SKM-1 (cell line): ENCODE measurements around the gene TPP2.

ENCODE experiments used
- DNase-seq: peaks from one replicate; lab custom pipeline; 2025; ENCODE audit not compliant: unreplicated experiment; lab: John Stamatoyannopoulos, UW

The TPP2 gene

DNA sequence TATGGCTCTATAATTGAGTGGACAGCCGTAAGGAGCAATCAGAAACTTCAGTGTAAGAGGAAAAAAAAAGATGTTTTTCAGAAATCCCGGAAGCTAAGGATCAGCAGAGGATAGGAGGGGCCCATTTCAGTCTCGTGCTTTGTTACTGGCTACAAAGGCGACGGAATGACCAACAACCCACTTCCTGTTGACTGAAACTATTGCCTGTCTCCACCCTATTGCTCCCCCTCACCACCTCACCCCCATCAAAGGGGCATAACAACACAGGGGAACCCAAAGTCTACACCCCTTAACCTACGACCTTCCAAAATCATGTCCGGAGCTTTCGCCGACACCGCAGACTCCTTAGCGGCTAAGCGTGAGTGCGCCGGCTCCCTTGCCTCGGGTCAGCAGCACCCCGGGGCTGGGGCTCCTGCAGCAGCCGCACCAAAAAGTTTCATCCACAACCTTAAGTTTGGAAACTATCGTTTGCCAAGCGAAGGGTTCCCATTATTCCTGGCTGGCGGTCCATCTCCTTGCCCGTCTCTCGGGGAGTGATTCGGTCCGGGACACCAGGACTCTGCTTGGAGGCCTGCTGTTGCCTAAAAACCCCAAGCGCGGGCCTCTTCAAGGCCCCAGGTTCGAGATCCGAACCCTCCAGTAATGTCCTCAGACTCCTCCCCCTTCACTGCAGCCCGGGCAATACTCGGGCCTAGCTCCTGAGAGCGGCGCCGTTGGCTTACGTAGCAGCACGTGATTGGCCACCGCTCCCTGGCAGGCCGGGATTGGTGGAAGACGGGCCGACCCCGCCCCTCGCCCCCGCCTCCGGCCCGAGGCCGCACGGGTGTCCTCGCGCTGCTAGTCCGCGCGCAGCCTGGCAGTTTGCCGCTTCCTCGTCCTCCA, at the start of gene TPP2:
Gene TPP2, plus strand, starts transcription at position 840 of the 882 bp plus-strand sequence. CDS start 53 bp downstream, outside the sequence.
- peak; percentile 94 for DNase-seq

DNA sequence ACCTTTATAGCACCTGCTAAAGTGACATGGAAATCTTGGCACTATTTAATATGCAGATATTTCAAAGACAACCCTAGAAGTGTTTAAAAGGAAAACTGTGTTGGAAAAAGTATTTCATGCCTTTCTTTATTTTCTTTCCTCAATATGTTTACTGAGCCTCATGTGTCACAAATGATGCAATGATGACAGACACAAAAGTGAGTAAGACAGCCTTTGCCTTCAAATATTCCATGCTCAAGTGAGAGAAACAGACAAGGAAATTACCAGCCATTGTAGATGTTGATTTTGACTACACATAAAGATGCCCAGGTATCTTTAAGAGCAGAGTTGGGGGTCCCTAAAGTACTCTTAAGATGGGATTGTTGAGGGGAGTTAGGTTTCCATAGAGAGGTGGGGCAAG, 48.0 kb upstream of the TPP2 start:
- no peak for DNase-seq

DNA sequence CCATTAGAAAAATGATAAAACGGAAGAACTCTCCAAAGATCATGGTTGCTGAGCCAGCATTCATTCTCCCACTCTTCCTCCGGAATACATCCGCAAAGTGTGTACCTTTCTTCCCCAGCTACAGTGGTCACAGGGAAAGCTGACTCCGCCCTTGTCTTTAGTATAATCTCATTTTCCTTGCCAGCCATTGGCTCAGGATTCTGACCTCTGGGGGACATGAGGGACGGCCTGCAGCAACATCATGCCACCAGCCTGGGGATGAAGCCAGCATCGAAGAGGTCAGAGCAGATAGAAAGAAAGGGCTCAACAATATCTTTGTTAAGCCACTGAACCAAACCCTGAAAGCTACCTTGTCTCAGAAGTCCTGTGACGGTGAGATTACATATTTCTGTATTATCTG, 46.3 kb upstream of the TPP2 start:
- no peak for DNase-seq

DNA sequence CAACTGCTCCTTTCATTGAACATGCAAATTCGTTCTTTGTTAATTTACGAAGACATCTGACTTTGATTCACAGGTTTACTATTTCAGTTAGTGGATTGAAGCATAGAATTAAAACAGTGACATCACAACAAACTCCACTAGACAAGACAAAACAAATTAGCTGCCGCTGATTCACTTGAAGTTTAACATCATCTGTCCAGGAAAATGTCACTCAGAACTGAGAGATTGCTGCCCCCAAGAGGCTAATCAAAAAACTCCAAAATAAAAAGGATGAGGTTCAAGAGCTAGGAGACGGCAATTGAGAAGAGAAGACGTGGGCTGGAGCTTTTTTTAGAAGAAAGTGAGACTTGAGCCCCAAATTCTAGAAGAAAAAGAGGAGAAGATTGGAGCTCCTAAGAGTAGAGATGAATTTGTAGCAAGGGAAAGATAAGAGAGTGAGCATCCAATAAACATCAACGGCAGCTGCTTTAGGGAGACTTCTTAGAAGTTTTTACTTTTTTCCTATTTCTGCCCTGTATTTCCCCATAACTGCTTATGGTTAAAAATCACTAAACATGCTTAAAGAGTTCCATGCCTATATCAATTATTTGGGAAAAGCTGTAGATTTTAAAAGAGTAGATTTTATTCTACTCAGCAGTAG, 40.8 kb upstream of the TPP2 start:
- DNase-seq = peak; percentile 13

DNA sequence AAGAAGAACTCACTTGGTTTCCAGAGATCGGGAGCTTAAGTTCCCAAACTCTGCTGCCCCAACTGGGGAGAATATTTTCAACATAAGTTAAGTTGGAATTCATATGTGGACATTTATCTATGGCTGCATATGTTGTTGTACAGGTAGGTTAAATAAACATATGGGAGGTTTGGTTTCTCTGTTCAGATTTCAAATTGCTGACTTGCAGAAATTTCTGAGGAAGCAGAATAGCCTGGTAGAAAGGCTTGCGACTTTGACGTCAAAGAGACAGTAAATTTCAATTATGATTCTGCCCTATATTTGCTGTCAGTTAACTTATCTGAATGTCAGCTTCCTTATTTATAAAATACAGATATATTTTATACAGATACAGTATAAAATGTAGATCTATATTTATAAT, 40.0 kb upstream of the TPP2 start:
- no peak for DNase-seq

DNA sequence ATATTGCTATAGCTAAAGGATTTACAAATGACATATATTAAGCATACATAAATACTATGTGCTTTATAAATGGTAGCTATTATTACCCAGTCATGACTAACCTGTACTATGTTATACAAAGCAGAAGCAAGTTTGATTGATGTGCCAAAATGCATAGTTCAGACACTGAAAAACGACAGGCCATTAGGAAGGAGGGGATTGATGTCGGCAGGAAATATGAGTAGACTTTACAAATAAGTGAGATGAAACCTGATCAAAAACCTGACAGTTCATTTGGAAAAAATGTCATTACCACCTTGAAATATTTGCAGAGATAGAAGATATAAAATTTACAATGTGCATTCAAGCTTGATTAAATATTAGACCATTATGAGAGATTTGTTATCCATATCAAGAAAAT, 38.8 kb upstream of the TPP2 start:
- DNase-seq = no peak

DNA sequence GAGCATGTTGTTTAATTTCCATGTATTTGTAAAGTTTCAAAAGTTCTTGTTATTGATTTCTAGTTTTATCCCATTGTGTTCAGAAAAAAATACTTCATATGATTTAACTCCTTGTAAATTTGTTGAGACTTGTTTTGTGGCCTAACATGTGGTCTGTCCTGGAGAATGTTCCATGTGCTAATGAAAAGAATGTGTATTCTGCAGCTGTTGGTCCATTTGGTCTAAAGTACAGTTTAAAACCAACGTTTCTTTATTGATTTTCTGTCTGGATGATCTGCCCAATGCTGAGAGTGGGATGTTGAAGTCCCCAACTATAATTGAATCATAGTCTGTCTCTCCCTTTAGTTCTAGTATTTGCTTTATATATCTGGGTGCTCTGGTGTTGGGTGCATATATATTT, 34.9 kb upstream of the TPP2 start:
- DNase-seq = no peak

DNA sequence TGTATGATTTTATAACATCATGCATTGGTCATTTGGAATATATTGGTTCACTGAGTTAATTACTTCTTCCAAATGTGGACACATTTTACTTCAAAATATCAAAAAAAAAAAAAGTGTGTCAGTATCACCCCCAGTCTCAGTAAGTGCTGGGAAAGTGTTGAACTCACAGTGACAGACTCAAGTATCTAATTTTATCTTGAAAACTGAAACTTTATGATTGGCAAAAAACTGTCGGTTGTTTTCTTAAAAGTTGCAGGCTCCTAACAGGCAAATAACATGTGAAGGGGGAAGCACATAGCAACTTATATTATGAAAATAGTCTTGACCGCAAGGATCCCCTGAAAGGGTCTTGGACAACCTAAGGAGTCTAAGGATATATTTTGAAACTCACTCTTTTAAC, 33.5 kb upstream of the TPP2 start:
- no peak for DNase-seq

DNA sequence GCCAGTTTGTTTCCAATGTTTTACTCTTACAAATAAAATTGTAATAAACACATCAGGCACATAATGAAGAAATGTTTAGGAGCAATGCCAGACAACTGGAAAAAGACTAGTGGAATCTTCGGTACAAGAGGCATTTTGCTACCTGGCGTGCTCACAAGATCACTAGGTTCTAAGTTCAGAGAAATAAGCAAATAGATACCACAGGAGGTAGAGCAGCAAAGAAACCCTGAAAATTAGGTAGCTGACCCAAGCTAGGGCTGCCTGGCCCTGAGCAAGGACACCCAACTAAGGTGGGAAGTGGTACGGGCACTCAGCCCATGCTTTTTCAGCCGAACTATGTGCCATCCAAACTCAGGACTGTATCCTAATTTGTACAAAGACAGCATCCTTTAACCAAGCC, 32.2 kb upstream of the TPP2 start:
- DNase-seq = no peak

DNA sequence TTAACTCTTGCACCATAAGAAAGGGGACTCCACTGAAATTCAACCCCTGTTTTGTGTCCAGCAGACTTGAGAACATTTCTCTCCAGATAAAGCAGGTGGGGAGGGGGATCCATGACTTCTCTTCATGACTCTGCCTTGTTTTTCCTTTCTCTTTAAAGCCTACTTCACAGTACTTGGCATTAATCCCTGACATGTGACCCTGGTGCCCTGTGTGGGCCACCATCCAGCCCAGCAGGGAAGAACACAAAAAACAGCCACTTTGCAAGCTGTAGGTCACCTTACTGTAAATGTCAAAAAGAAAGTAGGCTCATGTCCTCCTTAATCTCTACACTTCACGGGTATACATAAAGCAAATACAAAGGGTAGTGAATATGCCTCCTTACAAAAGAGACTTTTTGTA, 30.3 kb upstream of the TPP2 start:
- DNase-seq = no peak

DNA sequence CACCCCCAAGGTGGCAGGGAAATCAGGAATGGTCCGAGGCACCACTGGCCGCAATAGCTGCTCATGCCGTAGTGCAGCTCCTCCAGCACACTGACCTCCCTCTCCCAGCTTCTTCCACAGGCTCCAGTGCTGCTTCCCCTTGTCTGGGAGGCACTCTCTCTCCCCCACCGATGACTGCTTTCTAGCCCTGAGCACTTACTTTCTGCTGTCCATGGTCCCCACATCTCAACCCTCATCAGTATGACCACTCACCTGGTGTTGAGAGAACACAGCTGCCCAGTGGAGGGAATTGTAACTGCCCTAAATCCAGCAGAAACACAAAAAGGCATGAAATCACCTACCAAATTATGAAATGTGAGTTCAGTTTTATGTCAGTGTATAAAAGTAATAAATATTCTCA, 28.9 kb upstream of the TPP2 start:
- no peak for DNase-seq

DNA sequence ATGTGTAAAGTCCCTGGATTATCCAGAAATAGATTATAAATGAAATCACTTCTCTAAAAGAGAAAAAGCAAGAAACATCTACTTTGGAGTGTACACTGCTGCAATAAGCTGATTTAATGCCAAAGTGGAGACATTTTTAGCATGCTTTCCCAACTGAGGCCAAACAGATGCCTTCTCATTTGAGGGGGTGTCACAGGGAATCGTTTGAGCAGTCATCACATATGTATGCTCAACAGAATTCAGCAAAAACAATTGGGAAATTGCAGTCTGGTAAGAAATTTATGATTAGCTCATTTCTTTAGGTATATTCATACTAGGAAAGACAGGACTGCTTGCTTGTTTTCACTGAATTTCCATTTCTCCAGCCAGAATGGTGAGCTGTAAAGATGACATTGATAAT, 27.3 kb upstream of the TPP2 start:
- DNase-seq = no peak

DNA sequence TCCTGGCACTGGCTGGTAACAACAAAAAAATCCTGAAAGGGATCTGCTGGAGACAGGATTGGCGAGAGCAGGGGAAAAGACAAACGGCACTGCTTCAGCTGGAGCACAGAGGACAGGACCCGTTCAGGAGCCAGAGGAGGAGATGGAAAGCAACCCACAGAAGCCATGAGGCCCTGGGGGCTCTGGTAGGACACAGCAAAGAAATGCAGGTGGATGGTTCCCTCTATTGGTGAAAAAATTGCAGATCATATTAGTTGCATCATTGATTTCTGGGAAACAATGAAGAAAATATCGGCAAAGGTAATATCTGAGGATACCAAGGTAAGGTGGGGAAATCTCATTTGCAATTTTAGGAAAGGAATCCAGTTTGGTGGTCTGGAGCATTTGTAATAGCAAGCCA, 25.7 kb upstream of the TPP2 start:
- DNase-seq = no peak

DNA sequence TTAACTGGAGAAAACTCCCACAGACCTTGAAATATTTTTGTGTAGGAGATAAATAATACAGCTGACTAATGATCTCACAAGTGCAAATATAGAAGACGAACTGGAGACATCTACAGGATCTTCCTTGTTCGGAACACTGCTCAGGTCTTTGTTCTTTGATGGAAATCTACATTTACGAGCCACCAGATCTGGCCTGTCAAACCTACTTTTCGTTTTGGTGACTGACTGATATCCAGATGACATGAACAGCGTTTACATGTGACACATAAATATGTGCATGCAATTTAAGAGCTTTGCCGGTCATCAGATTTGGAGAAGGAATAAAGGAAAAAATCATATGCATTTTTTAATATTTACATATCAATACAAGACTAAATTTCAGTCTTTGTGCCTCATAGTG, 24.5 kb upstream of the TPP2 start:
- no peak for DNase-seq

DNA sequence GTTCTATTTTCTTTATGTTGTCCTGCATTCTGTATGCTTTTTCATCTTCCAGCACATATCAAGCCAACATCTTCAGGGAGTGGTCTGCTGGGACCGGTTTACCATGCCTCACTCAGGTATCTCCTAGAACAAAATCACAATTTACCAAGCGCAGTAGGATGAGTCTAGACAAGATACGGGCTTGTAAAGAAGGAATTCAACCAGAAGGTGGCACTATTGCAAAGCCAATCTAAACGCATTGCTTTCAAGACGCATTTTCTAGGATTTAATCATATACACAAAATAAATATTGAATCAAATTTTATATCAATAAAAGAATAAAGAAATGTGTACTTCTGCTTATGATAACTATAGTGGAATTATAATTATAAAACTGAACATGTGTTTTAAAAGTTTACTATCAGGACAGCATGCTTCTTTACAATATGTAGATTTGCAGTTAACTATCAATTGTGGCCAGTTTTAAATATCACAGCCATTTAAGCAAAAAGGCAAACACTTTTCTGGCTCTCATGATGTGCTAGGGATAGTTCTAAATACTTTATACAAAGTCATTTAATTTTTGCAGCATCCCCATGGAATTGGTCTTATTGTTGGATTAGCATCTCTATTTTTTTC, 16.1 kb upstream of the TPP2 start:
- peak; percentile 45 for DNase-seq

DNA sequence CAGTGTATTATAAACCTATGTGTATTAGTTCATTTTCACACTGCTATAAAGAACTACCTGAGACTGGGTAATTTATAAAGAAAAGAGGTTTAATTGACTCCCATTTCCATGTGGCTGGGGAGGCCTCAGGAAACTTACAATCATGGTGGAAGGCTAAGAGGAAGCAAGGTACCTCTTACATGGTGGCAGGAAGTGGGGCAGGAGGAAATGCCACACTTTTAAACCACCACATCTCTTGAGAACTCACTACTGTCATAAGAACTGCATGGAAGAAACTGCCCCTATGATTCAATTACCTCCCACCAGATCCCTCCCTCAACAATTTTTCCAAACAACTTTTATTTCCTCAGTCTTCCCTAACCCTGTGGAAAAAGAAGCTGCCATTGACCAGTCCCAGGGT, 14.5 kb upstream of the TPP2 start:
- DNase-seq = no peak

DNA sequence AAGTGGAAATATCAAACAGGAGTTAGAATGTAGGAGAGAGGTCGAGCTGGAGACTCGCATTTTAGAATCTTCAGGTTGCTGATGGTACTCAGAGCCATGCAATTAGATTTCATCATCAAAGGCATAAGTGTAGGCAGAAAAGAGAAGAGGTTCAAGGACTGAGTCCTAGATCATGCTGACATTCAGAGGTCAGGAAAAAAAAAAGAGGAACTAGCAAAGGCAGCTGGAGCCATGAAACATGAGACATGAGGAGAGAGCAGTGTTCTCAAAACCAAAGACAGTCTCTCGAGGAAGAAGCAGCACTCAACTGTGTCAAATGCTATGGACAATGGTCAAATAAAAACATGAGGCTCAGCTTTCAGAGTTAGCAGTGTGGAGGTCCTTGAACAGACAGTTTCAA, 12.4 kb upstream of the TPP2 start:
- peak; percentile 95 for DNase-seq

DNA sequence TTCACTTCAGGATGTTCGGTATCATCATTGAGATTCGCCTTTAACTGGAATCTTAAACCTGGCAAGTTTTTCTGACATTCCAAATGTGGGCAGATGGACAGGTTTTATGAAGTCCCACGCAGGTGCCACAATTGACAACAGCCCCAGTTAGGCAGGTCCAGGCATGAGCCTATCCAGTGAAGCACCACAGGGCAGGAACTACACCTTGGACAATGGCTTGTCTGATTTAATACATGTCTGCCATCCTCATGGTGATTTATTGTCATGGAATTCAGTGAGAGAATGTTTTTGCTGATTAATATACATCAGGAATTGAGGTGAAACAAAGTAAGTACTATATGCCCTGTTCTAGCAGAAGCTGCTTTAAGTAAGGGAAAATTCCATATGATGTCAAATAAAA, 10.2 kb upstream of the TPP2 start:
- DNase-seq = no peak

DNA sequence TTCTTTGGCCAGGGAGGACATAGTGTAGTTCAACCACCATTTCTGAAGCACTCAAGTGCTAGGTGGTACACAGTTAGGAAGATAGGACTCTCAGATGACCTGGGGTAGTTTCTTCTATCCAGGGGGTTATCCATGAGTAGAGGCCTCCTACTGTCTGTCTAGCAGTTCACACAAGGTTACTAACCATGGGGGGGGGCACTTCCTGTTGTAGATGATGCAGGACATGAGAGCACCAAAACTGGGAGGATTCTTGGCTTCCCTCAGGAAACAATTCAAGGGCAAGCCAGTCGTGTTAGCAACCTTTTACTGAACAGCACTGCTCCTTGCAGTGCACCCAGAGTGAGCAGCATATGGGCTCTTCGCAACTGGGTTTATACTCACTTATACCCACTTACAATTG, 8.9 kb upstream of the TPP2 start:
- no peak for DNase-seq

DNA sequence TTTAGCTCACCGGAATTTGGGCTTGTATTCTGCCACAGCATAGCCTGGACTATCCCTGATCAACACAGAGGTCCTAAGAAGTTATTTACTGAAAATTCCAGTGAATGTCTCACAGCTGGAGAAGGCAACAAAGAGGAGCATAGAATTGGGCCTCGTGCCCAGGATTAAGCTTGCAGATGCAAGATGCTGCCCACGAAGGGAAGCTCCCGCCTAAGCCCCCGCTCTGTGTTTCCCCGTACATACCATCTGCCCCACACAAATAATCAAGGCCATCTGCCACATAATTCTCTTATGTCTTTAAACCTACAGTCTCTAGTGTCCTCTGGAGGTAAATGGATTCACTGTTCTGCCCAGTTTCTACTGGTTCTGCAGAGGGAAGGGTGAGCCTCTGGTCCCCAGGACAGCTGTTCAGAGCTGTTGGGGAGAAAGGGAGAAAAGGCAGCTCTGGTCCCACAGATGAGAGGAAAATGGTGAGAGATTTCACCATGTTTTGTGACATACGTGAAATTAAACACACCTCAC, 7.4 kb upstream of the TPP2 start:
- DNase-seq = no peak

DNA sequence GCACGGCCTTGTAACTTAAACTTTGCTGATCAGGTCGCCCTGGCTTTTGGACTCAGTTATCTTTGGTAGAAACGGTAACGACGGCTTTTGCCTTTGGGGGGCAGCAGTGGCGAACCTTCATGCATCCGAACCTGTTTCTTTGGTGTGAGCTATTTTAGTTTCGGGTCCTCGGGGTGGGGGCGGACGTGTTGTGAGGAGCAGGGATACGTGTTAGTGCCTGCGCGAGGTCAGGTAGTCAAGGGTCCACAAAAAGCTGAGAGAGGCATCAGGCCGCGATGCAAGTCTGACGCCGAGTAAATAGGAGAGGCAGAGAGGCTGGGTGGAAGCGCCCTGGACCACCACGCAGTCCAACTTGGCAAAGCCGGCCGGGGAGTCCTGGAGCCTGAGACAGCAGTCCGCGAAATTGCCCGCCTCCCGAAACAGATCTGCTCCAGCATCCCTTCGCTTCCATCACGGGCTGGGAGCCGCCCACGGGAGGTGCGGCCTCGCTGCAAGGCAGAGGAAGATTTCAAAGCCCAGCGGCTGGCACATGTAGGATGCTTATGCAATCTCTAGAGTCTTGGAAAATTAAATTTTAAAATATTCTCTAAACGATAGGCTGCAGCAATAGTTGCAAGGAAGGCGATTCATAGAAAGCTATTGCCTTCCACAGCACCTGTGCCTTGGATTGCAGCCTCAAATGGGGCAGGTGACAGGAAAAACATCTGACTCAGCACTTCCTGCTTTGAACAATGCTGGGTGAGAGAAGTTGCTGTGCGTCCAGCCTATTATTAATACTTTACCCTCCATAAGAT, 4.6 kb upstream of the TPP2 start:
- peak; percentile 28 for DNase-seq
